H1 (cell line): ENCODE measurements around the gene TCF19. TPM values are rescaled to one million over a fixed set of nuclear protein-coding genes. Genes with fewer than 3 reads are reported as not detected.
A peak's percentile ranks its signal among the peaks of the same experiment; 100 is the strongest.

Source experiments
- ASH2L ChIP-seq: fragments of 200-600, 300-600 bp; sonication (generic); IDR thresholded peaks from one replicate; pipeline ENCODE4 v1.7.1; 2017; ENCODE audit warnings: low read length
- EP300 ChIP-seq, 2 experiments: IDR thresholded peaks; 1 replicate in 1 of 2; 2 replicates in 1 of 2; pipeline ENCODE4 v1.6.1; 2011 to 2012; ENCODE audit warnings: low read depth in 2 of 2, low read length in 2 of 2, mild to moderate bottlenecking in 2 of 2, borderline replicate concordance in 1 of 2, inconsistent platforms in 1 of 2, moderate library complexity in 1 of 2
- GTF2F1 ChIP-seq: IDR thresholded peaks from 2 replicates; pipeline ENCODE4 v1.6.1; 2012; ENCODE audit warnings: low read depth, low read length, improper control_type of control experiment, borderline replicate concordance
- KDM5A ChIP-seq: fragments of 200-600 bp; IDR thresholded peaks from 2 replicates; pipeline ENCODE4 v1.7.1; 2012; ENCODE audit warnings: mild to moderate bottlenecking, low read length, inconsistent platforms, mixed read lengths
- POLR2AphosphoS5 ChIP-seq: IDR thresholded peaks from 2 replicates; pipeline ENCODE4 v1.6.1; 2011; ENCODE audit warnings: low read depth, low read length
- RFX5 ChIP-seq: IDR thresholded peaks from 2 replicates; pipeline ENCODE4 v1.6.1; 2011; ENCODE audit warnings: low read depth, low read length, improper control_type of control experiment, borderline replicate concordance
- polyA plus RNA-seq, 7 experiments: library from polyadenylated mRNA; depleted of rRNA in 3 of 7; stranded (reverse) in 5 of 7; unstranded in 2 of 7; fragments of >200 nt in 5 of 7; fragments of 200-250 nt in 2 of 7; gene quantifications; 1 replicate in 5 of 7; 2 replicates in 1 of 7; 4 replicates in 1 of 7; pipeline versions ENCODE4 v1.2.1 to v1.2.3, GENCODE V29; 2011 to 2013; ENCODE audit warnings: missing spikeins in 2 of 7, mixed read lengths in 2 of 7
- total RNA-seq: library from RNA; stranded (reverse); fragmentation: NEBNext Ultra II Directional; extraction: Animal tissue kit (Norgen Biotek cat#: 25700); gene quantifications from 2 replicates; pipeline ENCODE4 v1.2.1, GENCODE V29; 2021
- TF ChIP-seq, protein P1 (sequence below), 3 experiments: IDR thresholded peaks; 1 replicate in 2 of 3; 2 replicates in 1 of 3; pipeline versions ENCODE4 v1.5.1 to v1.6.1; 2011; ENCODE audit warnings: low read length in 3 of 3, mild to moderate bottlenecking in 3 of 3, inconsistent platforms in 2 of 3, low read depth in 1 of 3, moderate library complexity in 1 of 3; ENCODE audit not compliant: insufficient read depth in 1 of 3; ENCODE audit errors: control extremely low read depth in 1 of 3

TCF19 gene
- total and polyA plus RNA-seq, 2 of the 8 experiments (the other 6 are each of a cell fraction or from before 2014, with no cell fraction given), result 7.2 to 11.0 TPM

DNA sequence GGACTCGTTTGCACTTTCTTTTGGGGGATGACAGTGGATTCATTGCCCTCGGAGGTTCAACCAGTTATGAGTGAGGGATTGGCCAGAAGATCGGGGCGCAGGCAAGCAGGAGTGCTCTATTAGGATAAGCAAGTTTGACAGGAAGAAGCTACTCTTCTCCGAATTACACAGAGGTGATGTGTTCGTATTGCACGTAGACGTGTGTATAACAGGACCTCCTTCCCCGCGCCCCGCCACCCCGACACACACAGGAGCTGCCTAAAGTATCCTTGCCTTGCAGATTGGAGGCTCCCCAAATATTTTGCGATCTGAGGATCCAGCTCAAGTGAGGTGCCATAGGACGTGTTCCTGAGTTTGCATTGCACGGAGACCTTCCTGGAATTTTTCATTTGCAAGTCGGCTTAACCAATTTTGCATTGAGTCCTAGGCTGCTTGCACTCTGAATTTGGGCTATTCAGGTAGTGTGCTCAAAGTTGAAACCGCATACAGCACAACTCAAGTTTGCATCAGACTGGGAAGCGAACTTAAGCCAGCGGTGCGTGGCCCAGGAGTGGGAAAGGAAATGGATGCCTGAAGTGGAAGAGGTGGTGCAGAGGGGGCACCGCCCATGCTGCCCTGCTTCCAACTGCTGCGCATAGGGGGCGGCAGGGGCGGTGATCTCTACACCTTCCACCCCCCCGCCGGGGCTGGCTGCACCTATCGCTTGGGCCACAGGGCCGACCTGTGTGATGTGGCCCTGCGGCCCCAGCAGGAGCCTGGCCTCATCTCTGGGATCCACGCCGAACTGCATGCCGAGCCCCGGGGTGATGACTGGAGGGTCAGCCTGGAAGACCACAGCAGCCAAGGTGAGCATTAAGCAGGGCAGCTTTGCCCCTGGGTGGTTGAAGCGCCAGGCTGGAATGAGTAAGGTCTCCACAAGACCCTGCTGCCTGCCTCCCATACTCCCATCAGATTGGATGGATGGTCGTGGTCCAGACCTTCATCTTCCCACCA is 770 bp downstream of the TCF19 start (continued):
- TF ChIP-seq, protein P1, sequence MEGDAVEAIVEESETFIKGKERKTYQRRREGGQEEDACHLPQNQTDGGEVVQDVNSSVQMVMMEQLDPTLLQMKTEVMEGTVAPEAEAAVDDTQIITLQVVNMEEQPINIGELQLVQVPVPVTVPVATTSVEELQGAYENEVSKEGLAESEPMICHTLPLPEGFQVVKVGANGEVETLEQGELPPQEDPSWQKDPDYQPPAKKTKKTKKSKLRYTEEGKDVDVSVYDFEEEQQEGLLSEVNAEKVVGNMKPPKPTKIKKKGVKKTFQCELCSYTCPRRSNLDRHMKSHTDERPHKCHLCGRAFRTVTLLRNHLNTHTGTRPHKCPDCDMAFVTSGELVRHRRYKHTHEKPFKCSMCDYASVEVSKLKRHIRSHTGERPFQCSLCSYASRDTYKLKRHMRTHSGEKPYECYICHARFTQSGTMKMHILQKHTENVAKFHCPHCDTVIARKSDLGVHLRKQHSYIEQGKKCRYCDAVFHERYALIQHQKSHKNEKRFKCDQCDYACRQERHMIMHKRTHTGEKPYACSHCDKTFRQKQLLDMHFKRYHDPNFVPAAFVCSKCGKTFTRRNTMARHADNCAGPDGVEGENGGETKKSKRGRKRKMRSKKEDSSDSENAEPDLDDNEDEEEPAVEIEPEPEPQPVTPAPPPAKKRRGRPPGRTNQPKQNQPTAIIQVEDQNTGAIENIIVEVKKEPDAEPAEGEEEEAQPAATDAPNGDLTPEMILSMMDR (IDR thresholded peaks at IDR 0.05; ENCODE audit: control extremely low read depth in 1 of 3, insufficient read depth in 1 of 3, low read depth in 1 of 3, low read length in 3 of 3), result peak; percentile 12 to 42 (median 41); a peak in 2 of 4 replicates
- TF ChIP-seq KDM5A (no peak), EP300 (IDR thresholded peaks at IDR 0.05; ENCODE audit: borderline replicate concordance in 1 of 2, low read depth in 2 of 2, low read length in 2 of 2) (peak in 1 of 2 experiments; percentile 58; a peak in 1 of 3 replicates), ASH2L (peak; percentile 10), RFX5 (no peak), POLR2AphosphoS5 (peak; percentile 63; the same call in 1 of the 2 replicates), GTF2F1 (no peak)
